Endothelial cell of umbilical vein (primary cell): ENCODE measurements around the gene DOCK8. TPM values are rescaled to one million over a fixed set of nuclear protein-coding genes. Genes with fewer than 3 reads are reported as not detected.

Experiments
- BruUV-seq: library from RNA; stranded (reverse); fragments of 400-500 nt; replicated peaks from 2 replicates; lab custom pipeline; 2021; lab: Mats Ljungman, UMichigan
- CTCF ChIA-PET: fragments of 300-600, 350-600 bp; sonication (Branson Sonifier 250); formaldehyde crosslinking; loops from one replicate; lab custom pipeline; 2021; ENCODE audit warnings: antibody characterized with exemption, inconsistent platforms; lab: Charles Lee
- POLR2A ChIA-PET: fragments of 300-600, 350-600 bp; sonication (Branson Sonifier 250); formaldehyde crosslinking; loops from one replicate; lab custom pipeline; 2021; ENCODE audit warnings: antibody characterized with exemption, inconsistent platforms; lab: Charles Lee
- DNase-seq: peaks from one replicate; pipeline ENCODE4 v3.0.0-alpha.2; 2011; ENCODE audit warnings: low read depth, low spot score
- FAIRE-seq: peaks from 2 replicates; lab custom pipeline; 2011; peaks lifted over from hg19 to GRCh38; lab: Jason Lieb, UNC
- H2AFZ ChIP-seq: 2 replicates; pipeline ENCODE4 v1.6.0; 2012; ENCODE audit warnings: low read depth, low read length, control low read depth, inconsistent platforms
- H3K27ac ChIP-seq: 2 replicates; pipeline ENCODE4 v1.5.1; 2011; ENCODE audit warnings: low read depth, mild to moderate bottlenecking, control low read depth, low read length, moderate library complexity; ENCODE audit not compliant: insufficient read depth
- H3K27me3 ChIP-seq, 2 experiments: 2 replicates each; pipeline versions ENCODE4 v1.6.0 to v1.6.1; 2011; ENCODE audit warnings: low read length in 2 of 2, mixed read lengths in 1 of 2; ENCODE audit not compliant: control insufficient read depth in 2 of 2, insufficient read depth in 2 of 2
- H3K36me3 ChIP-seq, 2 experiments: 2 replicates in 1 of 2; 3 replicates in 1 of 2; pipeline ENCODE4 v1.5.1; 2011; ENCODE audit warnings: low read length in 2 of 2, mild to moderate bottlenecking in 1 of 2, moderate library complexity in 1 of 2; ENCODE audit not compliant: control insufficient read depth in 2 of 2, insufficient read depth in 2 of 2; ENCODE audit errors: extremely low read depth in 1 of 2
- H3K4me1 ChIP-seq: 3 replicates; pipeline ENCODE4 v1.5.1; 2011; ENCODE audit warnings: mild to moderate bottlenecking, low read length; ENCODE audit not compliant: control insufficient read depth, insufficient read depth; ENCODE audit errors: extremely low read depth
- H3K4me2 ChIP-seq: 2 replicates; pipeline ENCODE4 v1.6.1; 2011; ENCODE audit warnings: low read length, control low read depth, mixed read lengths; ENCODE audit not compliant: insufficient read depth
- H3K4me3 ChIP-seq, 3 experiments: fragments of 200-600 bp in 1 of 3; sonication (generic), shearing (Covaris generic) in 1 of 3; replicated peaks in 1 of 3; 2 replicates each; pipeline ENCODE4 v1.5.1; 2011 to 2016; ENCODE audit warnings: control low read depth in 3 of 3, low read length in 3 of 3, mild to moderate bottlenecking in 2 of 3, inconsistent platforms in 1 of 3, low read depth in 1 of 3, moderate library complexity in 1 of 3; ENCODE audit not compliant: insufficient read depth in 1 of 3
- H3K79me2 ChIP-seq: 2 replicates; pipeline ENCODE4 v1.6.0; 2012; ENCODE audit warnings: low read length, inconsistent platforms; ENCODE audit not compliant: control insufficient read depth, insufficient read depth
- H3K9ac ChIP-seq: replicated peaks from 2 replicates; pipeline ENCODE3; 2011; ENCODE audit warnings: low read length, control low read depth; ENCODE audit not compliant: insufficient read depth; ENCODE audit errors: extremely low read depth
- H3K9me1 ChIP-seq: replicated peaks from 3 replicates; pipeline ENCODE4 v1.6.0; 2011; ENCODE audit warnings: mild to moderate bottlenecking, low read length; ENCODE audit not compliant: control insufficient read depth, insufficient read depth; ENCODE audit errors: extremely low read depth
- H3K9me3 ChIP-seq: replicated peaks from 2 replicates; pipeline ENCODE4 v1.5.1; 2012; ENCODE audit warnings: low read length, inconsistent platforms; ENCODE audit not compliant: control insufficient read depth, insufficient read depth
- H4K20me1 ChIP-seq: replicated peaks from 2 replicates; pipeline ENCODE3; 2011; ENCODE audit warnings: mild to moderate bottlenecking, low read length; ENCODE audit not compliant: control insufficient read depth, insufficient read depth; ENCODE audit errors: extremely low read depth
- EZH2 ChIP-seq: IDR thresholded peaks from 2 replicates; pipeline ENCODE4 v1.6.1; 2012; ENCODE audit warnings: borderline replicate concordance, low read depth, mild to moderate bottlenecking, moderate library complexity, low read length, inconsistent platforms; ENCODE audit not compliant: severe bottlenecking
- FOS ChIP-seq: IDR thresholded peaks from 2 replicates; pipeline ENCODE4 v1.6.1; 2011; ENCODE audit warnings: mild to moderate bottlenecking, low read length, moderate library complexity, borderline replicate concordance; ENCODE audit not compliant: insufficient read depth
- GATA2 ChIP-seq: IDR thresholded peaks from 2 replicates; pipeline ENCODE4 v1.7.0; 2011; ENCODE audit warnings: low read depth, mild to moderate bottlenecking, moderate library complexity, mixed read lengths, low read length; ENCODE audit not compliant: insufficient read length, insufficient read depth
- JUN ChIP-seq: IDR thresholded peaks from 2 replicates; pipeline ENCODE4 v1.6.1; 2011; ENCODE audit warnings: borderline replicate concordance, low read depth; ENCODE audit not compliant: insufficient read length, insufficient read depth
- MYC ChIP-seq: IDR thresholded peaks from one replicate; pipeline ENCODE4 v1.6.1; 2011; ENCODE audit warnings: mild to moderate bottlenecking, low read depth, low read length
- POLR2A ChIP-seq: IDR thresholded peaks from 2 replicates; pipeline ENCODE4 v1.6.1; 2012; ENCODE audit warnings: low read depth, mild to moderate bottlenecking, control low read depth, low read length
- POLR2AphosphoS5 ChIP-seq: IDR thresholded peaks from 2 replicates; pipeline ENCODE4 v1.6.1; 2012; ENCODE audit warnings: low read depth, mild to moderate bottlenecking, control low read depth, low read length, moderate library complexity; ENCODE audit not compliant: insufficient read depth
- dilution Hi-C: fragments of 300-500 bp; cut with MboI; formaldehyde crosslinking; loops from one replicate; pipeline ENCODE4 v1.15.0; 2019; ENCODE audit warnings: low sequenced_read_pairs; ENCODE audit not compliant: extremely low pct_ligation_motif_present
- intact Hi-C: fragments of 100-400 bp; cut with micrococcal nuclease; formaldehyde crosslinking; loops from one replicate; pipeline ENCODE4 v1.10.0; 2022
- polyA plus RNA-seq, 4 experiments: library from polyadenylated mRNA; depleted of rRNA in 3 of 4; stranded (reverse) in 3 of 4; unstranded in 1 of 4; fragments of >200 nt; gene quantifications; 2 replicates each; pipeline versions ENCODE4 v1.2.1 to v1.2.3, GENCODE V29; 2011 to 2012; ENCODE audit warnings: missing spikeins in 1 of 4
- total RNA-seq: library from RNA; stranded (reverse); gene quantifications from 2 replicates; pipeline ENCODE4 v1.2.3, GENCODE V29; 2021
- TF ChIP-seq, protein P1 (sequence below), 2 donors: IDR thresholded peaks; 1 replicate in 1 of 2; 2 replicates in 1 of 2; pipeline ENCODE4 v1.5.1; 2011; ENCODE audit warnings: low read length in 2 of 2, mild to moderate bottlenecking in 2 of 2, moderate library complexity in 2 of 2, control low read depth in 1 of 2, inconsistent platforms in 1 of 2, low read depth in 1 of 2; ENCODE audit not compliant: insufficient read depth in 1 of 2; ENCODE audit errors: extremely low read depth in 1 of 2
- TF ChIP-seq, protein P2 (sequence below): IDR thresholded peaks from 2 replicates; pipeline ENCODE4 v1.6.1; 2011; ENCODE audit not compliant: insufficient read depth, insufficient read length

DOCK8 gene
- total and polyA plus RNA-seq, 2 donors (not counting 3 experiments of a cell fraction or from before 2014, with no cell fraction given): 0.54 to 1.3 TPM

DNA sequence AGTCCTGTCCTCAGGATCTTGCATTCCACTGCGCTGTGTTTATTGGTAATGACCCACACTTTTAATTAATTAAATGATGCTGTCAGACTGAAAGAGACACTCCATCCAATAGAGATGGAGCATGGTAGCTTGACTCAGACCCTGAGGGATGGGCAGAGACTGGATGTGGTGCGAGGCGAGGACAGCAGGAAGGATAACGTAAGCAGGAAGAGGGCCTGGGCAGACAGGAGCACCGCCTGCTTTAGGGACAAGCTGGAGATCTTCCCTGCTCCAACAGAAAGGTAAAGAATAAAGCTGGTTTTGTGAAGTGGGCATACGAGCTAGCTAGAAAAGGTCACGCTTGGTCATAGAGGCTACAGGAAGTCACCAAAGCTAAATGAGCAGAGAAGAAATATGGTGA lies 3.6 kb upstream of the DOCK8 start:
- Histone ChIP-seq H3K27ac (no peak overlapping the region), H3K79me2 (no peaks in the 10 kb centered on the region), H3K9ac (no peak overlapping the region), H3K9me1 (no peaks in the 10 kb centered on the region), H4K20me1 (no peaks in the 10 kb centered on the region), H3K4me3 (no peak overlapping the region), H3K4me2 (no peak overlapping the region), H2AFZ (no peak overlapping the region), H3K36me3 (no peaks in the 10 kb centered on the region), H3K9me3 (no peaks in the 10 kb centered on the region), H3K27me3 (peaks cover 2 to 17% of the 10 kb centered on the region in 2 experiments), H3K4me1 (peaks cover 3% of the 10 kb centered on the region)
- BruUV-seq: no TSS peak
- TF ChIP-seq FOS (no peak), MYC (no peak), EZH2 (no peak), POLR2A (no peak), JUN (no peak), GATA2 (no peak), POLR2AphosphoS5 (no peak)
- TF ChIP-seq, protein P1, sequence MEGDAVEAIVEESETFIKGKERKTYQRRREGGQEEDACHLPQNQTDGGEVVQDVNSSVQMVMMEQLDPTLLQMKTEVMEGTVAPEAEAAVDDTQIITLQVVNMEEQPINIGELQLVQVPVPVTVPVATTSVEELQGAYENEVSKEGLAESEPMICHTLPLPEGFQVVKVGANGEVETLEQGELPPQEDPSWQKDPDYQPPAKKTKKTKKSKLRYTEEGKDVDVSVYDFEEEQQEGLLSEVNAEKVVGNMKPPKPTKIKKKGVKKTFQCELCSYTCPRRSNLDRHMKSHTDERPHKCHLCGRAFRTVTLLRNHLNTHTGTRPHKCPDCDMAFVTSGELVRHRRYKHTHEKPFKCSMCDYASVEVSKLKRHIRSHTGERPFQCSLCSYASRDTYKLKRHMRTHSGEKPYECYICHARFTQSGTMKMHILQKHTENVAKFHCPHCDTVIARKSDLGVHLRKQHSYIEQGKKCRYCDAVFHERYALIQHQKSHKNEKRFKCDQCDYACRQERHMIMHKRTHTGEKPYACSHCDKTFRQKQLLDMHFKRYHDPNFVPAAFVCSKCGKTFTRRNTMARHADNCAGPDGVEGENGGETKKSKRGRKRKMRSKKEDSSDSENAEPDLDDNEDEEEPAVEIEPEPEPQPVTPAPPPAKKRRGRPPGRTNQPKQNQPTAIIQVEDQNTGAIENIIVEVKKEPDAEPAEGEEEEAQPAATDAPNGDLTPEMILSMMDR (IDR thresholded peaks at IDR 0.05; ENCODE audit: extremely low read depth in 1 of 2, insufficient read depth in 1 of 2, low read depth in 1 of 2, low read length in 2 of 2): no peak
- TF ChIP-seq, protein P2, sequence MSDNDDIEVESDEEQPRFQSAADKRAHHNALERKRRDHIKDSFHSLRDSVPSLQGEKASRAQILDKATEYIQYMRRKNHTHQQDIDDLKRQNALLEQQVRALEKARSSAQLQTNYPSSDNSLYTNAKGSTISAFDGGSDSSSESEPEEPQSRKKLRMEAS: no peak
- FAIRE-seq: no peak
- peak; percentile 0 for DNase-seq
- CTCF ChIA-PET: no interaction called here
- dilution Hi-C loops (no loop called here), intact Hi-C loops (no loop called here)
- POLR2A ChIA-PET: no interaction called here
